HL-60 (cell line): ENCODE data around the gene FAM47E.

Source experiments
- DNase-seq, 2 experiments: peaks; one replicate each; pipeline ENCODE4 v3.0.0-alpha.2; 2010 to 2020; ENCODE audit warnings: low read depth in 1 of 2, low spot score in 1 of 2
- H3K27ac ChIP-seq: fragments of 250-450 bp; sonication (Bioruptor Pico); replicated peaks from 2 replicates; pipeline ENCODE4 v1.5.1; 2020; ENCODE audit warnings: mild to moderate bottlenecking, moderate library complexity
- H3K27me3 ChIP-seq: fragments of 250-450 bp; sonication (Bioruptor Pico); 2 replicates; pipeline ENCODE4 v1.5.1; 2021; ENCODE audit warnings: mild to moderate bottlenecking, moderate library complexity; ENCODE audit not compliant: insufficient read depth, poor library complexity, severe bottlenecking
- H3K4me3 ChIP-seq: replicated peaks from 2 replicates; pipeline ENCODE4 v1.5.1; 2011; ENCODE audit warnings: mild to moderate bottlenecking, control low read depth, low read length; ENCODE audit not compliant: insufficient read depth
- CTCF ChIP-seq: IDR thresholded peaks from one replicate; pipeline ENCODE4 v1.5.1; 2011; ENCODE audit warnings: low read length, control low read depth, inconsistent platforms; ENCODE audit not compliant: insufficient read depth
- GABPA ChIP-seq: IDR thresholded peaks from 2 replicates; pipeline ENCODE4 v1.6.1; 2012; ENCODE audit warnings: low read depth
- POLR2AphosphoS5 ChIP-seq: IDR thresholded peaks from 2 replicates; pipeline ENCODE4 v1.6.1; 2012; ENCODE audit warnings: low read depth
- REST ChIP-seq: IDR thresholded peaks from 2 replicates; pipeline ENCODE4 v1.6.1; 2012; ENCODE audit warnings: low read depth; ENCODE audit not compliant: insufficient replicate concordance
- SPI1 ChIP-seq: IDR thresholded peaks from 2 replicates; pipeline ENCODE4 v1.6.1; 2012; ENCODE audit warnings: low read depth, mild to moderate bottlenecking, borderline replicate concordance

FAM47E gene

GRCh38 chr4:76256968-76257367 lies 5.4 kb downstream of the FAM47E start:
- no peak for DNase-seq
- TF ChIP-seq CTCF, result no peak
- no peak for TF ChIP-seq GABPA
- TF ChIP-seq REST, result no peak
- TF ChIP-seq POLR2AphosphoS5, result no peak
- no peak for TF ChIP-seq SPI1
- Histone ChIP-seq H3K27ac (no peak overlapping the region), H3K4me3 (no peak overlapping the region), H3K27me3 (no peaks in the 10 kb centered on the region)

DNA sequence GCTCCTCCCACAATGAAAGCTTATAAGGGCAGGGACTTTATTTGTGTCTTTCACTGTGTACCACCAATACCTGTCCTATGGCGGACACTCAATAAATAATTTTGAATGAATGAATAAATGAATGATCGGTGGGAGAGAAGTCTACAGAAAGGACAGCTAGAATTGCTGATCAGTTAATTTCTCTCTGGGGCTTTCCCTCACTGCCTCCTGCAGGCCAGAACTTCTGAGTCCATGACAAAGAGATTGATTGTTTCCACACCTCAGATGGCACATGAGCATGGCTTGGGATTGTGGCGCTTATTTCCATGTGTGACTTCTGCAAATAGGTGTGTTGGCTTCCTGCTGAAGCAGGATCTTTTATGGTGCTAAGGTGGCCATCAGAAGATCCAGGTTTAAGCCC lies 6.3 kb downstream of the FAM47E start:
- no peak for TF ChIP-seq REST
- TF ChIP-seq CTCF, result no peak
- TF ChIP-seq POLR2AphosphoS5, result no peak
- TF ChIP-seq GABPA, result no peak
- no peak for TF ChIP-seq SPI1
- Histone ChIP-seq H3K27me3 (no peaks in the 10 kb centered on the region), H3K4me3 (no peak overlapping the region), H3K27ac (no peak overlapping the region)
- no peak for DNase-seq

DNA sequence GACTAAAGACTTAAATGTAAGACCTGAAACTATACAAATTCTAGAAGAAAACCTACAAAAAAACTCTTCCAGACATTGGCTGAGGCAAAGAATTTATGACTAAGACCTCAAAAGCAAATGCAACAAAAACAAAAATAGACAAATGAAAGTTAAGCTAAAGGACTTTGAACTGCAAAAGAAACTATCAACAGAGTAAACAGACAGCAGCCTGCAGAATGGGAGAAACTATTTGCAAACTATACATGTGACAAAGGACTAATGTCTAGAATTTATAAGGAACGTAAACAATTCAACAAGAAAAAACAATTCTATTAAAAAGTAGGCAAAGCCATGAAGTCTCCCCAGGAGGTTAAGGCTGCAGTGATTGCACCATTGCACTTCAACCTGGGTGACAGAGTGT lies 9.1 kb downstream of the FAM47E start:
- H3K4me3 ChIP-seq, result no peak overlapping the region
- no peak for DNase-seq
- H3K27me3 ChIP-seq, result no peaks in the 10 kb centered on the region
- H3K27ac ChIP-seq, result no peak overlapping the region
- TF ChIP-seq CTCF, result no peak
- no peak for TF ChIP-seq REST
- TF ChIP-seq SPI1, result no peak
- no peak for TF ChIP-seq POLR2AphosphoS5
- no peak for TF ChIP-seq GABPA
